Liver (tissue), 9 donors: ENCODE measurements around the gene KCNRG. TPM values are rescaled to one million over a fixed set of nuclear protein-coding genes. Genes with fewer than 3 reads are reported as not detected.

Experiments
- DNase-seq: peaks from one replicate; pipeline ENCODE4 v3.0.0-alpha.2; 2017; ENCODE audit warnings: low spot score
- H3K27ac ChIP-seq, 2 donors: one replicate each; pipeline ENCODE4 v1.7.0; 2013; ENCODE audit warnings: inconsistent platforms in 2 of 2, low read length in 2 of 2, control low read depth in 1 of 2, low read depth in 1 of 2, mild to moderate bottlenecking in 1 of 2
- H3K27me3 ChIP-seq, 4 donors: one replicate each; pipeline versions ENCODE4 v1.6.1 to v1.7.0; 2013; ENCODE audit warnings: low read length in 3 of 4, inconsistent platforms in 1 of 4, mild to moderate bottlenecking in 1 of 4, moderate library complexity in 1 of 4; ENCODE audit not compliant: control insufficient read depth in 4 of 4, insufficient read depth in 4 of 4
- H3K36me3 ChIP-seq, 4 donors: one replicate each; pipeline versions ENCODE4 v1.6.1 to v1.7.0; 2013; ENCODE audit warnings: low read length in 3 of 4, mild to moderate bottlenecking in 3 of 4, low read depth in 1 of 4, moderate library complexity in 1 of 4; ENCODE audit not compliant: control insufficient read depth in 4 of 4, insufficient read depth in 3 of 4
- H3K4me1 ChIP-seq, 4 donors: one replicate each; pipeline versions ENCODE4 v1.6.1 to v1.7.0; 2013; ENCODE audit warnings: low read length in 3 of 4, mild to moderate bottlenecking in 3 of 4, moderate library complexity in 1 of 4; ENCODE audit not compliant: control insufficient read depth in 4 of 4, insufficient read depth in 4 of 4
- H3K4me3 ChIP-seq, 3 donors: one replicate each; pipeline versions ENCODE4 v1.6.1 to v1.7.0; 2013; ENCODE audit warnings: low read length in 3 of 3, control low read depth in 1 of 3, low read depth in 1 of 3, mild to moderate bottlenecking in 1 of 3
- H3K9ac ChIP-seq, 2 donors: one replicate each; pipeline ENCODE4 v1.7.0; 2013; ENCODE audit warnings: low read length in 2 of 2, mild to moderate bottlenecking in 2 of 2, moderate library complexity in 2 of 2, control low read depth in 1 of 2, low read depth in 1 of 2
- H3K9me3 ChIP-seq, 4 donors: one replicate each; pipeline versions ENCODE4 v1.6.1 to v1.7.0; 2013; ENCODE audit warnings: low read length in 3 of 4; ENCODE audit not compliant: control insufficient read depth in 4 of 4
- CTCF ChIP-seq: fragments of 150-350 bp; IDR thresholded peaks from 2 replicates; pipeline ENCODE4 v1.5.1; 2017; ENCODE audit warnings: improper control_type of control experiment, low read depth, low read length; ENCODE audit not compliant: missing input control
- EGR1 ChIP-seq, 2 donors: IDR thresholded peaks; 2 replicates each; pipeline ENCODE4 v1.6.1; 2016 to 2018; ENCODE audit warnings: antibody characterized with exemption in 2 of 2, low read depth in 2 of 2
- FOXA1 ChIP-seq: IDR thresholded peaks from 2 replicates; pipeline ENCODE4 v1.6.1; 2016; ENCODE audit warnings: antibody characterized with exemption
- FOXA2 ChIP-seq: IDR thresholded peaks from 2 replicates; pipeline ENCODE4 v1.6.1; 2016; ENCODE audit warnings: antibody characterized with exemption
- GABPA ChIP-seq, 2 donors: IDR thresholded peaks in 1 of 2; conservative IDR thresholded peaks in 1 of 2; 2 replicates each; pipeline ENCODE4 v1.6.1; 2016; ENCODE audit warnings: antibody characterized with exemption in 2 of 2, mild to moderate bottlenecking in 1 of 2, moderate library complexity in 1 of 2
- HNF4A ChIP-seq, 2 donors: conservative IDR thresholded peaks; 2 replicates each; pipeline ENCODE4 v1.6.1; 2016; ENCODE audit warnings: antibody characterized with exemption in 2 of 2, mild to moderate bottlenecking in 2 of 2
- HNF4G ChIP-seq: IDR thresholded peaks from 2 replicates; pipeline ENCODE4 v1.6.1; 2016; ENCODE audit warnings: antibody characterized with exemption
- JUND ChIP-seq, 2 donors: IDR thresholded peaks; 2 replicates each; pipeline ENCODE4 v1.6.1; 2016; ENCODE audit warnings: antibody characterized with exemption in 2 of 2
- NR2F2 ChIP-seq: IDR thresholded peaks from 2 replicates; pipeline ENCODE4 v1.6.1; 2016; ENCODE audit warnings: antibody characterized with exemption
- RAD21 ChIP-seq, 2 donors: IDR thresholded peaks; 2 replicates each; pipeline ENCODE4 v1.6.1; 2016; ENCODE audit warnings: antibody characterized with exemption in 2 of 2, mild to moderate bottlenecking in 2 of 2
- RXRA ChIP-seq, 2 donors: IDR thresholded peaks; 2 replicates each; pipeline ENCODE4 v1.6.1; 2017 to 2018; ENCODE audit warnings: antibody characterized with exemption in 2 of 2, mild to moderate bottlenecking in 1 of 2
- SP1 ChIP-seq: IDR thresholded peaks from 2 replicates; pipeline ENCODE4 v1.6.1; 2018; ENCODE audit warnings: antibody characterized with exemption, mild to moderate bottlenecking
- TAF1 ChIP-seq: conservative IDR thresholded peaks from 2 replicates; pipeline ENCODE4 v1.6.1; 2016; ENCODE audit warnings: antibody characterized with exemption, mild to moderate bottlenecking
- YY1 ChIP-seq: IDR thresholded peaks from 2 replicates; pipeline ENCODE4 v1.6.1; 2016; ENCODE audit warnings: antibody characterized with exemption, mild to moderate bottlenecking
- ZBTB33 ChIP-seq: IDR thresholded peaks from 2 replicates; pipeline ENCODE4 v1.6.1; 2016; ENCODE audit warnings: antibody characterized with exemption
- WGBS: extraction: QIAGEN DNeasy Blood & Tissue Kit; methylation state at CpG from one replicate; pipeline ENCODE4 v1.1.7; 2013; 5-methylcytosine and 5-hydroxymethylcytosine counted together
- polyA plus RNA-seq, 2 donors: library from polyadenylated mRNA; stranded (reverse) in 1 of 2; unstranded in 1 of 2; fragments of 200-250 nt in 1 of 2; fragments of >200 nt in 1 of 2; fragmentation: Nextera tagmentation in 1 of 2; extraction: Ambion mirVana in 1 of 2; gene quantifications; one replicate each; pipeline versions ENCODE4 v1.2.1 to v1.2.3, GENCODE V29; 2013 to 2015
- total RNA-seq, 2 donors: library from RNA; depleted of rRNA; stranded (reverse); fragments of >200 nt; gene quantifications; one replicate each; pipeline ENCODE4 v1.2.3, GENCODE V29; 2014
- TF ChIP-seq, protein P1 (sequence below): IDR thresholded peaks from 2 replicates; pipeline ENCODE4 v1.6.1; 2016; ENCODE audit warnings: antibody characterized with exemption
- TF ChIP-seq, protein P2 (sequence below): IDR thresholded peaks from 2 replicates; pipeline ENCODE4 v1.6.1; 2016; ENCODE audit warnings: antibody characterized with exemption, mild to moderate bottlenecking
- TF ChIP-seq, protein P3 (sequence below): IDR thresholded peaks from 2 replicates; pipeline ENCODE4 v1.6.1; 2016; ENCODE audit warnings: antibody characterized with exemption
- donor health status: healthy.
- donor health status: healthy.
- donor health status: healthy.
- donor health status: healthy.
- donor health status: healthy.

The KCNRG gene
- total and polyA plus RNA-seq, 4 donors: 0.18 to 2.1 (median 1.2) TPM

DNA sequence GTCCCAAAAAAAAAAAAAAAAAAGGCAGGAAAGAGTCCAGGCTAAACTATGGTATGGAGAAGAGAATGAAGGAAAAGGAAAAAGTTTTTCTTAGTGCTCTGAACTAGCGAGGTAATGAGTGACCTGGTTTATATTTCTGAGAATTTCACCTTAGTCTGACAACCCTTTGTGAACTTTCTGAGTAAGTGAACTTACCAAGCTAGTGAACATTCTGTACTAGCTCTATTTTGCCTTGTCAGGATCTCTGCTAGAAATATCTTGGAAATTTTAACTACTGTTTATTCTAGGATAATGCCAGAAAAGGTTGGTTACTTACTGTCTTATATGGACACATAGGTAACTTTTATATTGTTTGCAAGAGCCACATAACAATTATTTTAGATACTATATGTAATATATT is 14.0 kb upstream of the KCNRG start:
- Histone ChIP-seq H3K9ac (no peak overlapping the region), H3K4me3 (no peak overlapping the region), H3K9me3 (no peaks in the 10 kb centered on the region), H3K27ac (no peak overlapping the region), H3K4me1 (peaks cover 8 to 18% (median 14%) of the 10 kb centered on the region in 4 donors), H3K27me3 (no peaks in the 10 kb centered on the region), H3K36me3 (peaks cover 0 to 4% (median 3%) of the 10 kb centered on the region in 4 donors)
- TF ChIP-seq, protein P1, sequence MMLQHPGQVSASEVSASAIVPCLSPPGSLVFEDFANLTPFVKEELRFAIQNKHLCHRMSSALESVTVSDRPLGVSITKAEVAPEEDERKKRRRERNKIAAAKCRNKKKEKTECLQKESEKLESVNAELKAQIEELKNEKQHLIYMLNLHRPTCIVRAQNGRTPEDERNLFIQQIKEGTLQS: no peak
- no peak for TF ChIP-seq FOXA1
- TF ChIP-seq, protein P2, sequence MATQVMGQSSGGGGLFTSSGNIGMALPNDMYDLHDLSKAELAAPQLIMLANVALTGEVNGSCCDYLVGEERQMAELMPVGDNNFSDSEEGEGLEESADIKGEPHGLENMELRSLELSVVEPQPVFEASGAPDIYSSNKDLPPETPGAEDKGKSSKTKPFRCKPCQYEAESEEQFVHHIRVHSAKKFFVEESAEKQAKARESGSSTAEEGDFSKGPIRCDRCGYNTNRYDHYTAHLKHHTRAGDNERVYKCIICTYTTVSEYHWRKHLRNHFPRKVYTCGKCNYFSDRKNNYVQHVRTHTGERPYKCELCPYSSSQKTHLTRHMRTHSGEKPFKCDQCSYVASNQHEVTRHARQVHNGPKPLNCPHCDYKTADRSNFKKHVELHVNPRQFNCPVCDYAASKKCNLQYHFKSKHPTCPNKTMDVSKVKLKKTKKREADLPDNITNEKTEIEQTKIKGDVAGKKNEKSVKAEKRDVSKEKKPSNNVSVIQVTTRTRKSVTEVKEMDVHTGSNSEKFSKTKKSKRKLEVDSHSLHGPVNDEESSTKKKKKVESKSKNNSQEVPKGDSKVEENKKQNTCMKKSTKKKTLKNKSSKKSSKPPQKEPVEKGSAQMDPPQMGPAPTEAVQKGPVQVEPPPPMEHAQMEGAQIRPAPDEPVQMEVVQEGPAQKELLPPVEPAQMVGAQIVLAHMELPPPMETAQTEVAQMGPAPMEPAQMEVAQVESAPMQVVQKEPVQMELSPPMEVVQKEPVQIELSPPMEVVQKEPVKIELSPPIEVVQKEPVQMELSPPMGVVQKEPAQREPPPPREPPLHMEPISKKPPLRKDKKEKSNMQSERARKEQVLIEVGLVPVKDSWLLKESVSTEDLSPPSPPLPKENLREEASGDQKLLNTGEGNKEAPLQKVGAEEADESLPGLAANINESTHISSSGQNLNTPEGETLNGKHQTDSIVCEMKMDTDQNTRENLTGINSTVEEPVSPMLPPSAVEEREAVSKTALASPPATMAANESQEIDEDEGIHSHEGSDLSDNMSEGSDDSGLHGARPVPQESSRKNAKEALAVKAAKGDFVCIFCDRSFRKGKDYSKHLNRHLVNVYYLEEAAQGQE: no peak
- no peak for TF ChIP-seq NR2F2
- no peak for TF ChIP-seq RXRA (IDR thresholded peaks at IDR 0.05)
- TF ChIP-seq HNF4A (conservative IDR thresholded peaks at IDR 0.05): no peak
- TF ChIP-seq SP1: no peak
- no peak for TF ChIP-seq FOXA2
- no peak for TF ChIP-seq CTCF
- no peak for TF ChIP-seq JUND (IDR thresholded peaks at IDR 0.05)
- TF ChIP-seq RAD21 (IDR thresholded peaks at IDR 0.05): no peak
- TF ChIP-seq, protein P3, sequence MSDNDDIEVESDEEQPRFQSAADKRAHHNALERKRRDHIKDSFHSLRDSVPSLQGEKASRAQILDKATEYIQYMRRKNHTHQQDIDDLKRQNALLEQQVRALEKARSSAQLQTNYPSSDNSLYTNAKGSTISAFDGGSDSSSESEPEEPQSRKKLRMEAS: no peak
- TF ChIP-seq ZBTB33: no peak
- no peak for TF ChIP-seq YY1
- no peak for TF ChIP-seq HNF4G
- no peak for TF ChIP-seq EGR1 (IDR thresholded peaks at IDR 0.05; ENCODE audit: low read depth in 2 of 2)
- TF ChIP-seq GABPA (IDR thresholded peaks at IDR 0.05 in 1 of 2, conservative IDR thresholded peaks at IDR 0.05 in 1 of 2): no peak
- no peak for TF ChIP-seq TAF1
- DNase-seq: no peak
- 65% methylated on average over 1 of the region's 1 CpG for WGBS
